Measurements from ENCODE around the gene UBAC1. TPM values are rescaled to one million over a fixed set of nuclear protein-coding genes. Genes with fewer than 3 reads are reported as not detected.

Gene UBAC1
- total and polyA plus RNA-seq, 9 of the 15 experiments (the other 6 are each of a cell fraction or from before 2014, with no cell fraction given) = 94.0 to 399 (median 228) TPM

DNA sequence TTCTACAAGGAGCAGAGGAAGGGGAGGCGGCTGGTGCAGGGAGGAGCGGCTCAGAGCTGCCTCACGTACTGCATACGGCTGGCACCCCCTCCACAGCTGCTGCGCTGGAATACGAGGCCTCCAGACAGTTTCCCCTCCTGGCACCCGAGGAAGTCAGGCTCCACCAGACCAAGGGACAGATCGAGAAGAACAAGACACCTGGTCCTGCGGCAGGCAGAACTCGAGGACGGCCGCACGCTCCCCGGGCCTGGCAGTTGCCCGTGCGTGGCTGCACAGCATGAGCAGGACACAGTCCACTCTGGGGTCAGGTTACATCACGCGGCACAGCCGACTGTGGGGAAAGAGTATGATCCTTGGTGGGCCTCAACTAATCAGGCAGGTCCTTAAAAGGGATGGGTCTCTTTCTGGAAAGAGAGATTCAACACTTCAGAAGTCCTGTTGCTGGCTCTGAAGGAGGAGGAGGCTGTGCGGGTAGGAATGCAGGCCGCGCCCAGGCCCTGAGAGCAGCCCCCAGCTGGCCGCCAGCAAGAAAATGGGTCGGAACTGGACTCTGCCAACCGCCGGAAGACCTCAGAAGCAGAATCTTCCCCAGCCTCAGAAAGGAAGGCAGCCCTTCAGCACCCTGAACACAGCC lies 11.6 kb downstream of the UBAC1 start (continued):
- TF ChIP-seq, protein P1, sequence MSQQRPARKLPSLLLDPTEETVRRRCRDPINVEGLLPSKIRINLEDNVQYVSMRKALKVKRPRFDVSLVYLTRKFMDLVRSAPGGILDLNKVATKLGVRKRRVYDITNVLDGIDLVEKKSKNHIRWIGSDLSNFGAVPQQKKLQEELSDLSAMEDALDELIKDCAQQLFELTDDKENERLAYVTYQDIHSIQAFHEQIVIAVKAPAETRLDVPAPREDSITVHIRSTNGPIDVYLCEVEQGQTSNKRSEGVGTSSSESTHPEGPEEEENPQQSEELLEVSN (IDR thresholded peaks at IDR 0.05; ENCODE audit: borderline replicate concordance in 1 of 2, extremely low read depth in 1 of 2, insufficient read depth in 1 of 2, insufficient read length in 1 of 2, low read depth in 1 of 2, low read length in 1 of 2, poor library complexity in 1 of 2, severe bottlenecking in 1 of 2) = peak in 1 of 2 experiments; percentile 10
- TF ChIP-seq ZNF274 (IDR thresholded peaks at IDR 0.05; ENCODE audit: borderline replicate concordance, low read depth, low read length) (no peak), CAMTA2 (CRISPR knock-in tag; conservative IDR thresholded peaks at IDR 0.05) (no peak), ZFPM2 (CRISPR knock-in tag; IDR thresholded peaks at IDR 0.05) (no peak), ZNF785 (CRISPR knock-in tag; IDR thresholded peaks at IDR 0.05) (no peak), CCAR2 (IDR thresholded peaks at IDR 0.05; ENCODE audit: low read depth, low read length) (no peak), TRIM24 (IDR thresholded peaks at IDR 0.05) (no peak), C11orf30 (IDR thresholded peaks at IDR 0.05; ENCODE audit: low read depth) (no peak), GATAD2A (IDR thresholded peaks at IDR 0.05) (no peak), SMAD3 (CRISPR knock-in tag; conservative IDR thresholded peaks at IDR 0.05) (no peak), XRCC5 (IDR thresholded peaks at IDR 0.05; ENCODE audit: low read depth, low read length) (no peak), POU5F1 (IDR thresholded peaks at IDR 0.05; ENCODE audit: borderline replicate concordance, low read depth, low read length, partially characterized antibody) (no peak)
- TF ChIP-seq, protein P2, sequence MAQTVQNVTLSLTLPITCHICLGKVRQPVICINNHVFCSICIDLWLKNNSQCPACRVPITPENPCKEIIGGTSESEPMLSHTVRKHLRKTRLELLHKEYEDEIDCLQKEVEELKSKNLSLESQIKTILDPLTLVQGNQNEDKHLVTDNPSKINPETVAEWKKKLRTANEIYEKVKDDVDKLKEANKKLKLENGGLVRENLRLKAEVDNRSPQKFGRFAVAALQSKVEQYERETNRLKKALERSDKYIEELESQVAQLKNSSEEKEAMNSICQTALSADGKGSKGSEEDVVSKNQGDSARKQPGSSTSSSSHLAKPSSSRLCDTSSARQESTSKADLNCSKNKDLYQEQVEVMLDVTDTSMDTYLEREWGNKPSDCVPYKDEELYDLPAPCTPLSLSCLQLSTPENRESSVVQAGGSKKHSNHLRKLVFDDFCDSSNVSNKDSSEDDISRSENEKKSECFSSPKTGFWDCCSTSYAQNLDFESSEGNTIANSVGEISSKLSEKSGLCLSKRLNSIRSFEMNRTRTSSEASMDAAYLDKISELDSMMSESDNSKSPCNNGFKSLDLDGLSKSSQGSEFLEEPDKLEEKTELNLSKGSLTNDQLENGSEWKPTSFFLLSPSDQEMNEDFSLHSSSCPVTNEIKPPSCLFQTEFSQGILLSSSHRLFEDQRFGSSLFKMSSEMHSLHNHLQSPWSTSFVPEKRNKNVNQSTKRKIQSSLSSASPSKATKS (CRISPR knock-in tag; IDR thresholded peaks at IDR 0.05) = no peak
- TF ChIP-seq, protein P3, sequence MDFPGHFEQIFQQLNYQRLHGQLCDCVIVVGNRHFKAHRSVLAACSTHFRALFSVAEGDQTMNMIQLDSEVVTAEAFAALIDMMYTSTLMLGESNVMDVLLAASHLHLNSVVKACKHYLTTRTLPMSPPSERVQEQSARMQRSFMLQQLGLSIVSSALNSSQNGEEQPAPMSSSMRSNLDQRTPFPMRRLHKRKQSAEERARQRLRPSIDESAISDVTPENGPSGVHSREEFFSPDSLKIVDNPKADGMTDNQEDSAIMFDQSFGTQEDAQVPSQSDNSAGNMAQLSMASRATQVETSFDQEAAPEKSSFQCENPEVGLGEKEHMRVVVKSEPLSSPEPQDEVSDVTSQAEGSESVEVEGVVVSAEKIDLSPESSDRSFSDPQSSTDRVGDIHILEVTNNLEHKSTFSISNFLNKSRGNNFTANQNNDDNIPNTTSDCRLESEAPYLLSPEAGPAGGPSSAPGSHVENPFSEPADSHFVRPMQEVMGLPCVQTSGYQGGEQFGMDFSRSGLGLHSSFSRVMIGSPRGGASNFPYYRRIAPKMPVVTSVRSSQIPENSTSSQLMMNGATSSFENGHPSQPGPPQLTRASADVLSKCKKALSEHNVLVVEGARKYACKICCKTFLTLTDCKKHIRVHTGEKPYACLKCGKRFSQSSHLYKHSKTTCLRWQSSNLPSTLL (IDR thresholded peaks at IDR 0.05) = no peak
